ENCODE measurements around the gene ADCYAP1R1.

ADCYAP1R1 gene

GRCh38 chr7:31106303-31107105, 54.4 kb downstream of the ADCYAP1R1 start:
- DNase-seq (ENCODE audit: low read depth): no peak

GRCh38 chr7:31107106-31108090, 55.3 kb downstream of the ADCYAP1R1 start:
- DNase-seq (ENCODE audit: low read depth): no peak

- no peak for DNase-seq (ENCODE audit: low read depth)
These were observed 56.1 kb downstream of the ADCYAP1R1 start for GRCh38 chr7:31108097-31108657.

GRCh38 chr7:31109751-31110150, 57.6 kb downstream of the ADCYAP1R1 start:
- no peak for DNase-seq (ENCODE audit: low read depth)

- no peak for DNase-seq (ENCODE audit: low read depth)
These were observed 58.4 kb downstream of the ADCYAP1R1 start for GRCh38 chr7:31110331-31111108.

- no peak for DNase-seq (ENCODE audit: low read depth)
These were observed 59.0 kb downstream of the ADCYAP1R1 start for GRCh38 chr7:31111109-31111451.

GRCh38 chr7:31113660-31114059, 61.6 kb downstream of the ADCYAP1R1 start:
- no peak for DNase-seq (ENCODE audit: low read depth)

GRCh38 chr7:31114593-31115343, 62.7 kb downstream of the ADCYAP1R1 start:
- peak; percentile 52 for DNase-seq (ENCODE audit: low read depth)

- DNase-seq (ENCODE audit: low read depth): no peak
These were observed 64.5 kb downstream of the ADCYAP1R1 start for GRCh38 chr7:31116615-31117014.

GRCh38 chr7:31119249-31119648, 67.1 kb downstream of the ADCYAP1R1 start:
- DNase-seq (ENCODE audit: low read depth): no peak

GRCh38 chr7:31120800-31121513, 68.8 kb downstream of the ADCYAP1R1 start:
- no peak for DNase-seq (ENCODE audit: low read depth)

- no peak for DNase-seq (ENCODE audit: low read depth)
These were observed 69.5 kb downstream of the ADCYAP1R1 start for GRCh38 chr7:31121601-31122000.

GRCh38 chr7:31122649-31123058, 70.5 kb downstream of the ADCYAP1R1 start:
- peak; percentile 86 for DNase-seq (ENCODE audit: low read depth)

- no peak for DNase-seq (ENCODE audit: low read depth)
These were observed 71.2 kb downstream of the ADCYAP1R1 start for GRCh38 chr7:31123321-31123720.

GRCh38 chr7:31123726-31124125, 71.6 kb downstream of the ADCYAP1R1 start:
- DNase-seq (ENCODE audit: low read depth): no peak

GRCh38 chr7:31125171-31125570, 73.1 kb downstream of the ADCYAP1R1 start:
- no peak for DNase-seq (ENCODE audit: low read depth)

GRCh38 chr7:31126976-31127375, 74.9 kb downstream of the ADCYAP1R1 start:
- peak; percentile 25 for DNase-seq (ENCODE audit: low read depth)

GRCh38 chr7:31129067-31129466, 77.0 kb downstream of the ADCYAP1R1 start:
- no peak for DNase-seq (ENCODE audit: low read depth)

- no peak for DNase-seq (ENCODE audit: low read depth)
These were observed 81.4 kb downstream of the ADCYAP1R1 start for GRCh38 chr7:31133497-31133896.

Data from iris pigment epithelial cell (primary cell).